ENCODE data around the gene ESRRG. TPM values are rescaled to one million over a fixed set of nuclear protein-coding genes. Genes with fewer than 3 reads are reported as not detected.

The ESRRG gene
- total RNA-seq, 6 experiments from 2014 or later = 0.11 to 1.9 (median 0.18) TPM

GRCh38 chr1:216665856-216666255, 57.4 kb downstream of the ESRRG start:
- Histone ChIP-seq H3K27me3 (no peaks in the 10 kb centered on the region), H3K4me1 (no peaks in the 10 kb centered on the region), H3K36me3 (no peaks in the 10 kb centered on the region), H3K9me3 (no peaks in the 10 kb centered on the region), H3K27ac (no peak overlapping the region), H3K4me3 (no peak overlapping the region)
- TF ChIP-seq CTCF (IDR thresholded peaks at IDR 0.05) = no peak
- no peak for TF ChIP-seq POLR2A (IDR thresholded peaks at IDR 0.05)
- DNase-seq = no peak
- no peak for ATAC-seq
- intact Hi-C loops (cut with DNase I) = no loop called here

- no peaks in the 10 kb centered on the region for H3K36me3 ChIP-seq
- no peak overlapping the region for H3K4me3 ChIP-seq
- no peaks in the 10 kb centered on the region for H3K4me1 ChIP-seq
- H3K9me3 ChIP-seq = no peaks in the 10 kb centered on the region
- no peak for ATAC-seq
- no peak for DNase-seq
- TF ChIP-seq POLR2A (IDR thresholded peaks at IDR 0.05) = no peak
- no peak for TF ChIP-seq CTCF (IDR thresholded peaks at IDR 0.05)
- no peaks in the 10 kb centered on the region for H3K27me3 ChIP-seq
- intact Hi-C loops (cut with DNase I) = no loop called here
- no peak overlapping the region for H3K27ac ChIP-seq
- WGBS (ENCODE audit: insufficient coverage, low coverage, low lambda C conversion rate, missing lambda C conversion rate) = 7% methylated on average over 1 of the region's 1 CpG
Measured at GRCh38 chr1:216665406-216665805, 57.8 kb downstream of the ESRRG start.

GRCh38 chr1:216662681-216663080, 60.5 kb downstream of the ESRRG start:
- Histone ChIP-seq H3K27ac (no peak overlapping the region), H3K4me3 (no peak overlapping the region), H3K27me3 (no peaks in the 10 kb centered on the region), H3K9me3 (no peaks in the 10 kb centered on the region), H3K4me1 (no peaks in the 10 kb centered on the region), H3K36me3 (no peaks in the 10 kb centered on the region)
- 45% methylated on average over 3 of the region's 3 CpGs for WGBS (ENCODE audit: insufficient coverage, low coverage, low lambda C conversion rate, missing lambda C conversion rate)
- TF ChIP-seq CTCF (IDR thresholded peaks at IDR 0.05) (no peak), POLR2A (IDR thresholded peaks at IDR 0.05) (no peak)
- DNase-seq (no peak), ATAC-seq (no peak)
- intact Hi-C loops (cut with DNase I) = no loop called here

- no peak for ATAC-seq
- TF ChIP-seq POLR2A (IDR thresholded peaks at IDR 0.05) = no peak
- no peak for TF ChIP-seq CTCF (IDR thresholded peaks at IDR 0.05)
- Histone ChIP-seq H3K36me3 (no peaks in the 10 kb centered on the region), H3K9me3 (no peaks in the 10 kb centered on the region), H3K4me1 (no peaks in the 10 kb centered on the region), H3K4me3 (no peak overlapping the region), H3K27me3 (no peaks in the 10 kb centered on the region), H3K27ac (no peak overlapping the region)
- intact Hi-C loops (cut with DNase I) = no loop called here
- WGBS (ENCODE audit: insufficient coverage, low coverage, low lambda C conversion rate, missing lambda C conversion rate) = 43% methylated on average over 1 of the region's 1 CpG
- DNase-seq = no peak
Measured at GRCh38 chr1:216660561-216660960, 62.7 kb downstream of the ESRRG start.

GRCh38 chr1:216653001-216653400, 70.2 kb downstream of the ESRRG start:
- ATAC-seq = no peak
- H3K36me3 ChIP-seq = no peaks in the 10 kb centered on the region
- no peaks in the 10 kb centered on the region for H3K4me1 ChIP-seq
- no peak overlapping the region for H3K4me3 ChIP-seq
- no peak for DNase-seq
- H3K27me3 ChIP-seq = no peaks in the 10 kb centered on the region
- TF ChIP-seq POLR2A (IDR thresholded peaks at IDR 0.05) (no peak), CTCF (IDR thresholded peaks at IDR 0.05) (no peak)
- 52% methylated on average over 4 of the region's 4 CpGs for WGBS (ENCODE audit: insufficient coverage, low coverage, low lambda C conversion rate, missing lambda C conversion rate)
- intact Hi-C loops (cut with DNase I) = no loop called here
- no peaks in the 10 kb centered on the region for H3K9me3 ChIP-seq
- H3K27ac ChIP-seq = no peak overlapping the region
